Inflammatory macrophage (primary cell): ENCODE data around the gene TFDP3.
A peak's percentile ranks its signal among the peaks of the same experiment; 100 is the strongest.

Source experiments
- DNase-seq, 2 donors: peaks; one replicate each; pipeline ENCODE4 v3.0.0-alpha.2; 2020 to 2022

The TFDP3 gene

GRCh38 chrX:133185119-133185518, 33.0 kb downstream of the TFDP3 start:
- DNase-seq, result no peak

- no peak for DNase-seq
Measured at GRCh38 chrX:133183806-133184205, 34.3 kb downstream of the TFDP3 start.

GRCh38 chrX:133179500-133179899, 38.7 kb downstream of the TFDP3 start:
- no peak for DNase-seq

GRCh38 chrX:133177202-133177601, 41.0 kb downstream of the TFDP3 start:
- DNase-seq, result no peak

GRCh38 chrX:133175605-133176004, 42.5 kb downstream of the TFDP3 start:
- no peak for DNase-seq

- no peak for DNase-seq
Measured at GRCh38 chrX:133175162-133175561, 43.0 kb downstream of the TFDP3 start.

- peak; percentile 3 to 20 for DNase-seq
Measured at GRCh38 chrX:133171962-133172708, 46.0 kb downstream of the TFDP3 start.
